C4-2B (cell line): ENCODE results near the gene CYTH2.

Source experiments
- ZFX ChIP-seq: fragments of 450-650 bp; IDR thresholded peaks from 2 replicates; pipeline ENCODE4 v1.6.1; 2017
- TF ChIP-seq, protein P1 (sequence below): fragments of 450-650 bp; conservative IDR thresholded peaks from 2 replicates; pipeline ENCODE4 v1.5.1; 2017; ENCODE audit warnings: mild to moderate bottlenecking

DNA sequence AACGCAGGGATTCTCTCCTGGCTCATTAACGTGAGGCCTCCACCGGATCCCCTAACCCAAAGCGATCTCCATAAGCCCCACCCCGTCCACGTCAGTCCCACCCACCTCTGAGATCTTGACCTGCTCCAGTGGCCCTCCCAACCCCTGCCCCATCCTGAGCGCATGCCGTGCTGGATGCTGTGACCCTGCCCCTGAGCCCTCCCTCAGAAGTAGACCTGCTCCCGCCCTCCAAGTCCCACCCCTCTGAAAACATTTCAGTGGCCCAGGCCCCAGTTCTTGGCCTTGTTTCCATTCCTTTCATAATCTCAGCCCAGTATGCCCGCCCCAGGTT lies 22.6 kb downstream of the CYTH2 start:
- TF ChIP-seq, protein P1, sequence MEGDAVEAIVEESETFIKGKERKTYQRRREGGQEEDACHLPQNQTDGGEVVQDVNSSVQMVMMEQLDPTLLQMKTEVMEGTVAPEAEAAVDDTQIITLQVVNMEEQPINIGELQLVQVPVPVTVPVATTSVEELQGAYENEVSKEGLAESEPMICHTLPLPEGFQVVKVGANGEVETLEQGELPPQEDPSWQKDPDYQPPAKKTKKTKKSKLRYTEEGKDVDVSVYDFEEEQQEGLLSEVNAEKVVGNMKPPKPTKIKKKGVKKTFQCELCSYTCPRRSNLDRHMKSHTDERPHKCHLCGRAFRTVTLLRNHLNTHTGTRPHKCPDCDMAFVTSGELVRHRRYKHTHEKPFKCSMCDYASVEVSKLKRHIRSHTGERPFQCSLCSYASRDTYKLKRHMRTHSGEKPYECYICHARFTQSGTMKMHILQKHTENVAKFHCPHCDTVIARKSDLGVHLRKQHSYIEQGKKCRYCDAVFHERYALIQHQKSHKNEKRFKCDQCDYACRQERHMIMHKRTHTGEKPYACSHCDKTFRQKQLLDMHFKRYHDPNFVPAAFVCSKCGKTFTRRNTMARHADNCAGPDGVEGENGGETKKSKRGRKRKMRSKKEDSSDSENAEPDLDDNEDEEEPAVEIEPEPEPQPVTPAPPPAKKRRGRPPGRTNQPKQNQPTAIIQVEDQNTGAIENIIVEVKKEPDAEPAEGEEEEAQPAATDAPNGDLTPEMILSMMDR = no peak
- TF ChIP-seq ZFX = no peak
